Caco-2 (cell line): ENCODE results near the gene IMPDH1. TPM values are rescaled to one million over a fixed set of nuclear protein-coding genes. Genes with fewer than 3 reads are reported as not detected.

Experiments
- BruUV-seq: library from RNA; stranded (reverse); fragments of 400-500 nt; replicated peaks from 2 replicates; lab custom pipeline; 2021; lab: Mats Ljungman, UMichigan
- CTCF ChIA-PET: fragments of 300-600 bp; sonication (Branson Sonifier 250); formaldehyde crosslinking; loops from one replicate; lab custom pipeline; 2022; ENCODE audit warnings: antibody characterized with exemption; lab: Charles Lee
- POLR2A ChIA-PET: fragments of 300-600 bp; sonication (Branson Sonifier 250); formaldehyde crosslinking; loops from one replicate; lab custom pipeline; 2022; ENCODE audit warnings: antibody characterized with exemption; lab: Charles Lee
- DNase-seq, 2 experiments: peaks; one replicate each; pipeline versions ENCODE4 v3.0.0 to v3.0.0-alpha.2; 2020 to 2022
- H3K27me3 ChIP-seq: replicated peaks from 2 replicates; pipeline ENCODE4 v1.6.0; 2011; ENCODE audit warnings: low read length; ENCODE audit not compliant: control insufficient read depth, insufficient read depth
- H3K36me3 ChIP-seq: 2 replicates; pipeline ENCODE4 v1.5.1; 2011; ENCODE audit warnings: low read length; ENCODE audit not compliant: control insufficient read depth, insufficient read depth
- H3K4me1 ChIP-seq: fragments of 250-450 bp; sonication (Bioruptor Pico); 2 replicates; pipeline ENCODE4 v1.5.1; 2020; ENCODE audit warnings: mild to moderate bottlenecking
- H3K4me3 ChIP-seq: 2 replicates; pipeline ENCODE4 v1.5.1; 2011; ENCODE audit warnings: low read depth, mild to moderate bottlenecking, control low read depth, low read length
- H3K9me3 ChIP-seq: fragments of 250-450 bp; sonication (Bioruptor Pico); 2 replicates; pipeline ENCODE4 v1.5.1; 2020; ENCODE audit warnings: mild to moderate bottlenecking, moderate library complexity
- H3K27ac Mint-ChIP-seq: one replicate; pipeline ENCODE4 v1.8.0; 2022; ENCODE audit warnings: mixed read lengths; ENCODE audit not compliant: unreplicated experiment
- H3K27me3 Mint-ChIP-seq: one replicate; pipeline ENCODE4 v1.8.0; 2022; ENCODE audit warnings: mixed read lengths; ENCODE audit not compliant: insufficient read depth, unreplicated experiment
- H3K36me3 Mint-ChIP-seq: one replicate; pipeline ENCODE4 v1.8.0; 2022; ENCODE audit warnings: mild to moderate bottlenecking, mixed read lengths; ENCODE audit not compliant: insufficient read depth, unreplicated experiment
- H3K4me1 Mint-ChIP-seq: one replicate; pipeline ENCODE4 v1.8.0; 2022; ENCODE audit warnings: low read depth, mixed read lengths; ENCODE audit not compliant: unreplicated experiment
- H3K4me3 Mint-ChIP-seq: one replicate; pipeline ENCODE4 v1.8.0; 2022; ENCODE audit warnings: mild to moderate bottlenecking, moderate library complexity, mixed read lengths; ENCODE audit not compliant: unreplicated experiment
- H3K9me3 Mint-ChIP-seq: one replicate; pipeline ENCODE4 v1.8.0; 2022; ENCODE audit warnings: mixed read lengths; ENCODE audit not compliant: unreplicated experiment
- intact Hi-C: fragments of 100-400 bp; cut with micrococcal nuclease; formaldehyde crosslinking; loops from one replicate; pipeline ENCODE4 v1.10.0; 2022; ENCODE audit not compliant: unreplicated experiment
- total RNA-seq: library from RNA; stranded (reverse); gene quantifications from 2 replicates; pipeline ENCODE4 v1.2.3, GENCODE V29; 2022
- TF ChIP-seq, protein P1 (sequence below), 2 experiments: fragments of 200-600 bp in 1 of 2; IDR thresholded peaks; 1 replicate in 1 of 2; 2 replicates in 1 of 2; pipeline versions ENCODE4 v1.5.1 to v1.8.0; 2011 to 2022; ENCODE audit warnings: antibody characterized with exemption in 1 of 2, control low read depth in 1 of 2, inconsistent platforms in 1 of 2, low read depth in 1 of 2, low read length in 1 of 2, mild to moderate bottlenecking in 1 of 2, moderate library complexity in 1 of 2; ENCODE audit not compliant: insufficient read depth in 1 of 2, severe bottlenecking in 1 of 2, unreplicated experiment in 1 of 2

IMPDH1 gene
- total RNA-seq, 1 experiment from 2014 or later, result 43.5 TPM

- CTCF ChIA-PET, result no interaction called here
These were observed 59.0 kb downstream of the IMPDH1 start for GRCh38 chr7:128350708-128351295.

GRCh38 chr7:128349466-128349825, 60.3 kb downstream of the IMPDH1 start:
- no peaks in the 10 kb centered on the region for H3K9me3 Mint-ChIP-seq
- POLR2A ChIA-PET, result no interaction called here
- H3K36me3 Mint-ChIP-seq, result no peaks in the 10 kb centered on the region
- CTCF ChIA-PET, result interaction anchor here (3.6 kb wide), 1 partner anchor 40 kb away, joined by 109 read pairs; no protein-coding TSS in a partner anchor
- TF ChIP-seq, protein P1, sequence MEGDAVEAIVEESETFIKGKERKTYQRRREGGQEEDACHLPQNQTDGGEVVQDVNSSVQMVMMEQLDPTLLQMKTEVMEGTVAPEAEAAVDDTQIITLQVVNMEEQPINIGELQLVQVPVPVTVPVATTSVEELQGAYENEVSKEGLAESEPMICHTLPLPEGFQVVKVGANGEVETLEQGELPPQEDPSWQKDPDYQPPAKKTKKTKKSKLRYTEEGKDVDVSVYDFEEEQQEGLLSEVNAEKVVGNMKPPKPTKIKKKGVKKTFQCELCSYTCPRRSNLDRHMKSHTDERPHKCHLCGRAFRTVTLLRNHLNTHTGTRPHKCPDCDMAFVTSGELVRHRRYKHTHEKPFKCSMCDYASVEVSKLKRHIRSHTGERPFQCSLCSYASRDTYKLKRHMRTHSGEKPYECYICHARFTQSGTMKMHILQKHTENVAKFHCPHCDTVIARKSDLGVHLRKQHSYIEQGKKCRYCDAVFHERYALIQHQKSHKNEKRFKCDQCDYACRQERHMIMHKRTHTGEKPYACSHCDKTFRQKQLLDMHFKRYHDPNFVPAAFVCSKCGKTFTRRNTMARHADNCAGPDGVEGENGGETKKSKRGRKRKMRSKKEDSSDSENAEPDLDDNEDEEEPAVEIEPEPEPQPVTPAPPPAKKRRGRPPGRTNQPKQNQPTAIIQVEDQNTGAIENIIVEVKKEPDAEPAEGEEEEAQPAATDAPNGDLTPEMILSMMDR (IDR thresholded peaks at IDR 0.05; ENCODE audit: insufficient read depth in 1 of 2, low read depth in 1 of 2, low read length in 1 of 2, severe bottlenecking in 1 of 2, unreplicated experiment in 1 of 2), result no peak
- H3K27me3 ChIP-seq, result no peaks in the 10 kb centered on the region; the same call in 1 of the 2 replicates
- DNase-seq, result no peak
- BruUV-seq, result no TSS peak
- no peaks in the 10 kb centered on the region for H3K4me1 ChIP-seq
- H3K4me1 Mint-ChIP-seq, result no peaks in the 10 kb centered on the region
- no peak overlapping the region for H3K27ac Mint-ChIP-seq
- peaks cover 6% of the 10 kb centered on the region for H3K27me3 Mint-ChIP-seq
- intact Hi-C loops, result no loop called here
- no peaks in the 10 kb centered on the region for H3K36me3 ChIP-seq
- H3K4me3 Mint-ChIP-seq, result no peak overlapping the region
- H3K9me3 ChIP-seq, result no peaks in the 10 kb centered on the region
- no peak overlapping the region for H3K4me3 ChIP-seq

More at GRCh38 chr7:128350708-128351295, 59.0 kb downstream of the IMPDH1 start:
- Histone ChIP-seq H3K4me3 (no peak overlapping the region), H3K4me1 (no peaks in the 10 kb centered on the region), H3K36me3 (no peaks in the 10 kb centered on the region), H3K9me3 (no peaks in the 10 kb centered on the region), H3K27me3 (no peaks in the 10 kb centered on the region; the same call in 1 of the 2 replicates)
- H3K4me3 Mint-ChIP-seq, result no peak overlapping the region
- TF ChIP-seq, protein P1 (IDR thresholded peaks at IDR 0.05; ENCODE audit: insufficient read depth in 1 of 2, low read depth in 1 of 2, low read length in 1 of 2, severe bottlenecking in 1 of 2, unreplicated experiment in 1 of 2), result no peak
- POLR2A ChIA-PET, result no interaction called here
- no TSS peak for BruUV-seq
- no peaks in the 10 kb centered on the region for H3K9me3 Mint-ChIP-seq
- no peaks in the 10 kb centered on the region for H3K36me3 Mint-ChIP-seq
- no peak for DNase-seq
- H3K4me1 Mint-ChIP-seq, result no peaks in the 10 kb centered on the region
- H3K27ac Mint-ChIP-seq, result no peak overlapping the region
- intact Hi-C loops, result no loop called here
- peaks cover 6% of the 10 kb centered on the region for H3K27me3 Mint-ChIP-seq

DNA sequence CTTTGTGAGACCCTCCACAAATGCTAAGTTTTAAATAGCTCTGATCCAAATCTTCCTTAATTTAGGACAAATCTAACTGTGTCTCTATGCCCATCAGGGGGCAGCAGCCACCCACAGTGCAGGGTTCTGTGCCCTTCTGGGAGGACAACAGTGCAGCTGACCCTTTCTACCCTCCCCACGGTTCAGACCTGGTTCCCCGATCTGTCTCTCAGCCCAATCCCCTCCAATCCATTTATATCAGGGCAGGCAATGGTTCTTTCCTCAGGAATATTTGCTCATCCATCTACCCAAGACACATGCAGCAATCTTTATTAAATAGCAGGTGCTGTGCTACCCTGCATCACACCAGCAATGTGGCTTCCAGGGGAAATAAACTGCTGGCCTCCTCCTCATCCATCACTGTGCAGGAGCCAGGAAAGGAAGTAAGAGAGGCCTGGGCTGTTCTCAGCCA, 62.1 kb downstream of the IMPDH1 start:
- H3K27ac Mint-ChIP-seq, result no peak overlapping the region
- H3K27me3 Mint-ChIP-seq, result peaks cover 3% of the 10 kb centered on the region

More for the DNA sequence above, 62.1 kb downstream of the IMPDH1 start:
- POLR2A ChIA-PET, result interaction anchor here (1.1 kb wide), 1 partner anchor 40 kb away, joined by 4 read pairs; no protein-coding TSS in a partner anchor
- Mint-ChIP-seq H3K36me3 (no peaks in the 10 kb centered on the region), H3K4me1 (peaks cover 4% of the 10 kb centered on the region), H3K4me3 (no peak overlapping the region), H3K9me3 (no peaks in the 10 kb centered on the region)
- intact Hi-C loops, result loop anchor here (1.0 kb wide), 1 partner anchor 40 kb away; no protein-coding TSS in a partner anchor
- Histone ChIP-seq H3K4me3 (no peak overlapping the region), H3K4me1 (no peaks in the 10 kb centered on the region), H3K27me3 (no peaks in the 10 kb centered on the region; the same call in 1 of the 2 replicates), H3K9me3 (no peaks in the 10 kb centered on the region), H3K36me3 (no peaks in the 10 kb centered on the region)
- CTCF ChIA-PET, result interaction anchor here (0.6 to 3.6 kb wide), 19 partner anchors 8 to 127 kb away, joined by 3 to 109 read pairs (median 3); partner anchors contain the start of gene IMPDH1
- TF ChIP-seq, protein P1 (IDR thresholded peaks at IDR 0.05; ENCODE audit: insufficient read depth in 1 of 2, low read depth in 1 of 2, low read length in 1 of 2, severe bottlenecking in 1 of 2, unreplicated experiment in 1 of 2), result peak; percentile 76 to 80
- no TSS peak for BruUV-seq
- peak; percentile 67 to 69 for DNase-seq
